ENCODE measurements around the gene C9orf57. TPM values are rescaled to one million over a fixed set of nuclear protein-coding genes. Genes with fewer than 3 reads are reported as not detected.
"Not testable (repeated sequence)": the region's sequence is repeated elsewhere in the genome, so short reads cannot be mapped to it uniquely, and the experiment has no call there.

Gene C9orf57
- total RNA-seq, 1 experiment from 2014 or later: not detected

GRCh38 chr9:72082536-72082935 is 22.1 kb upstream of the C9orf57 start:
- no peak overlapping the region for H2AFZ ChIP-seq (ENCODE audit: low read length)

GRCh38 chr9:72074666-72075065 is 14.3 kb upstream of the C9orf57 start:
- DNase-seq; H2BK120ac ChIP-seq (ENCODE audit: low read depth, low read length, poor library complexity, severe bottlenecking); H3K27ac ChIP-seq (ENCODE audit: insufficient read length, low read depth, low read length); H3K9ac ChIP-seq (ENCODE audit: extremely low read depth, insufficient read length, low read length); H3K27ac Mint-ChIP-seq; H3K27me3 Mint-ChIP-seq (ENCODE audit: low read depth); H3K56ac ChIP-seq (ENCODE audit: insufficient read length, low read depth, low read length); H3K4ac ChIP-seq (ENCODE audit: low read depth, low read length); H3K4me1 ChIP-seq (ENCODE audit: insufficient read depth, low read length); H3K9me3 ChIP-seq (ENCODE audit: control insufficient read depth, low read depth, low read length); H4K91ac ChIP-seq (ENCODE audit: insufficient read length, low read depth, low read length); H2BK20ac ChIP-seq (ENCODE audit: low read depth, low read length, poor library complexity, severe bottlenecking); H2AFZ ChIP-seq (ENCODE audit: low read length); H2BK12ac ChIP-seq (ENCODE audit: insufficient read length, low read depth, low read length); H4K8ac ChIP-seq (replicated peaks; ENCODE audit: insufficient read length, low read depth, low read length); H3K23me2 ChIP-seq (ENCODE audit: insufficient read length, low read depth, low read length, poor library complexity, severe bottlenecking); H3K4me2 ChIP-seq (ENCODE audit: insufficient read depth, insufficient read length, low read length); H4K5ac ChIP-seq (ENCODE audit: insufficient read length, low read depth, low read length); H3K36me3 Mint-ChIP-seq (ENCODE audit: insufficient read depth in 1 of 3, low read depth in 3 of 3); H2BK5ac ChIP-seq (ENCODE audit: insufficient read length, low read length); H2AK5ac ChIP-seq (ENCODE audit: insufficient read length, low read length); H3K4me1 Mint-ChIP-seq; H3K27me3 ChIP-seq (ENCODE audit: insufficient read depth, low read length); H3K4me3 Mint-ChIP-seq; H3K79me1 ChIP-seq (ENCODE audit: insufficient read depth, low read depth, low read length, poor library complexity, severe bottlenecking); H3K23ac ChIP-seq (ENCODE audit: insufficient read length, low read depth, low read length); H3K14ac ChIP-seq (ENCODE audit: insufficient read depth, low read length); H3K79me2 ChIP-seq (ENCODE audit: insufficient read depth, low read length); H3T11ph ChIP-seq (ENCODE audit: low read length); H3K18ac ChIP-seq (ENCODE audit: insufficient read length, low read depth, low read length); H4K20me1 ChIP-seq (ENCODE audit: control insufficient read depth, insufficient read depth, insufficient read length); H2BK15ac ChIP-seq (ENCODE audit: low read depth, low read length): not testable (repeated sequence)
- H3K9me3 Mint-ChIP-seq: peaks cover 12 to 18% of the 10 kb centered on the region in 2 experiments; a peak in 4 of 5 replicates
- WGBS (ENCODE audit: extremely low coverage, insufficient read length, low lambda C conversion rate): no CpG with 5 or more reads among the region's 2 CpGs

More at GRCh38 chr9:72082536-72082935, 22.1 kb upstream of the C9orf57 start:
- Histone ChIP-seq H3K27me3 (ENCODE audit: insufficient read depth, low read length) (no peaks in the 10 kb centered on the region), H3K79me1 (ENCODE audit: insufficient read depth, low read depth, low read length, poor library complexity, severe bottlenecking) (no peaks in the 10 kb centered on the region), H3K14ac (ENCODE audit: insufficient read depth, low read length) (no peak overlapping the region), H4K5ac (ENCODE audit: insufficient read length, low read depth, low read length) (no peak overlapping the region), H3K23me2 (ENCODE audit: insufficient read length, low read depth, low read length, poor library complexity, severe bottlenecking) (no peaks in the 10 kb centered on the region), H4K91ac (ENCODE audit: insufficient read length, low read depth, low read length) (no peak overlapping the region), H3T11ph (ENCODE audit: low read length) (no peak overlapping the region), H3K4ac (ENCODE audit: low read depth, low read length) (no peak overlapping the region), H2BK120ac (ENCODE audit: low read depth, low read length, poor library complexity, severe bottlenecking) (no peak overlapping the region), H2BK20ac (ENCODE audit: low read depth, low read length, poor library complexity, severe bottlenecking) (no peak overlapping the region), H3K56ac (ENCODE audit: insufficient read length, low read depth, low read length) (no peak overlapping the region), H2BK12ac (ENCODE audit: insufficient read length, low read depth, low read length) (no peak overlapping the region), H3K9me3 (ENCODE audit: control insufficient read depth, low read depth, low read length) (no peaks in the 10 kb centered on the region), H2BK5ac (ENCODE audit: insufficient read length, low read length) (no peak overlapping the region), H3K4me2 (ENCODE audit: insufficient read depth, insufficient read length, low read length) (no peak overlapping the region), H4K8ac (replicated peaks; ENCODE audit: insufficient read length, low read depth, low read length) (no peak overlapping the region), H3K79me2 (ENCODE audit: insufficient read depth, low read length) (no peaks in the 10 kb centered on the region), H4K20me1 (ENCODE audit: control insufficient read depth, insufficient read depth, insufficient read length) (no peaks in the 10 kb centered on the region), H3K9ac (ENCODE audit: extremely low read depth, insufficient read length, low read length) (no peak overlapping the region), H3K4me1 (ENCODE audit: insufficient read depth, low read length) (no peaks in the 10 kb centered on the region), H3K27ac (ENCODE audit: insufficient read length, low read depth, low read length) (no peak overlapping the region), H2AK5ac (ENCODE audit: insufficient read length, low read length) (no peak overlapping the region), H2BK15ac (ENCODE audit: low read depth, low read length) (no peak overlapping the region), H3K23ac (ENCODE audit: insufficient read length, low read depth, low read length) (no peak overlapping the region), H3K18ac (ENCODE audit: insufficient read length, low read depth, low read length) (no peak overlapping the region)
- Mint-ChIP-seq H3K4me1 (no peaks in the 10 kb centered on the region), H3K36me3 (ENCODE audit: insufficient read depth in 1 of 3, low read depth in 3 of 3) (no peaks in the 10 kb centered on the region), H3K9me3 (peaks cover 0 to 4% of the 10 kb centered on the region in 2 experiments; a peak in 1 of 5 replicates), H3K27ac (no peak overlapping the region), H3K27me3 (ENCODE audit: low read depth) (no peaks in the 10 kb centered on the region; the same call in 1 of the 2 replicates), H3K4me3 (no peak overlapping the region)
- no peak for DNase-seq
- no CpG with 5 or more reads among the region's 2 CpGs for WGBS (ENCODE audit: extremely low coverage, insufficient read length, low lambda C conversion rate)
- TF ChIP-seq CTCF (conservative IDR thresholded peaks at IDR 0.05): no peak
